PC-9 (cell line): ENCODE data around the gene SKI.

Experiments
- EZH2 ChIP-seq: fragments of 200-600 bp; sonication (generic); IDR thresholded peaks from 2 replicates; pipeline ENCODE4 v1.8.0; 2017; ENCODE audit warnings: antibody characterized with exemption, low read depth
- TF ChIP-seq, protein P1 (sequence below): fragments of 200-600 bp; sonication (generic); conservative IDR thresholded peaks from 2 replicates; pipeline ENCODE4 v1.6.1; 2017; ENCODE audit warnings: mixed run types, antibody characterized with exemption, mild to moderate bottlenecking, moderate library complexity

DNA sequence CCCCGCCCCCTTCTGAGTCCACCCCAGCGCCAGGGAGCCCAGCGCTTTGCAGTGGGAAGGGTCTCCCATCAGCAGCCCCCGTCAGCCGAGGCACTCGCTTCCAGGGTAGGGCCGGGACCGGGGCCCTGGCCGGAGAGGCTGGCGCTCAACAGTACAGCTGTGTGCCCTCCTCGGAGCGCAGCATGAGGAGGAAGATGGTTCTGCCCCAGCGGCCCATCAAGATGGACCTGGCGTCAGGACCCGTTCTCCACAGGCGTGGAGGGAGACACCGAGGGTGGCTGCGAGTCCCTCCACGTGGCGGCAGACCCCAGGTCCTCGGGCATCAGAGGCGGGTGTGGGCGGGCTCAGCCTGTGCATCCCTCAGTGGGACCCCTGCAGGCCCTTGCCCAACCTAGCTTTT lies 109.0 kb downstream of the SKI start:
- no peak for TF ChIP-seq EZH2
- TF ChIP-seq, protein P1, sequence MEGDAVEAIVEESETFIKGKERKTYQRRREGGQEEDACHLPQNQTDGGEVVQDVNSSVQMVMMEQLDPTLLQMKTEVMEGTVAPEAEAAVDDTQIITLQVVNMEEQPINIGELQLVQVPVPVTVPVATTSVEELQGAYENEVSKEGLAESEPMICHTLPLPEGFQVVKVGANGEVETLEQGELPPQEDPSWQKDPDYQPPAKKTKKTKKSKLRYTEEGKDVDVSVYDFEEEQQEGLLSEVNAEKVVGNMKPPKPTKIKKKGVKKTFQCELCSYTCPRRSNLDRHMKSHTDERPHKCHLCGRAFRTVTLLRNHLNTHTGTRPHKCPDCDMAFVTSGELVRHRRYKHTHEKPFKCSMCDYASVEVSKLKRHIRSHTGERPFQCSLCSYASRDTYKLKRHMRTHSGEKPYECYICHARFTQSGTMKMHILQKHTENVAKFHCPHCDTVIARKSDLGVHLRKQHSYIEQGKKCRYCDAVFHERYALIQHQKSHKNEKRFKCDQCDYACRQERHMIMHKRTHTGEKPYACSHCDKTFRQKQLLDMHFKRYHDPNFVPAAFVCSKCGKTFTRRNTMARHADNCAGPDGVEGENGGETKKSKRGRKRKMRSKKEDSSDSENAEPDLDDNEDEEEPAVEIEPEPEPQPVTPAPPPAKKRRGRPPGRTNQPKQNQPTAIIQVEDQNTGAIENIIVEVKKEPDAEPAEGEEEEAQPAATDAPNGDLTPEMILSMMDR: no peak
